HG02623 (cell line): ENCODE results near the gene SMAD1.

ENCODE experiments used
- ATAC-seq: cut with Tn5 transposase; IDR thresholded peaks from one replicate; pipeline ENCODE4 v1.9.1; 2021; ENCODE audit warnings: moderate library complexity; ENCODE audit not compliant: unreplicated experiment

Gene SMAD1

GRCh38 chr4:145481164-145481941 lies at the start of gene SMAD1:
Gene SMAD1, plus strand, starts transcription at chr4:145481853. Its CDS starts 32,761 bp downstream, at chr4:145514614.
- ATAC-seq: peak; percentile 49

DNA sequence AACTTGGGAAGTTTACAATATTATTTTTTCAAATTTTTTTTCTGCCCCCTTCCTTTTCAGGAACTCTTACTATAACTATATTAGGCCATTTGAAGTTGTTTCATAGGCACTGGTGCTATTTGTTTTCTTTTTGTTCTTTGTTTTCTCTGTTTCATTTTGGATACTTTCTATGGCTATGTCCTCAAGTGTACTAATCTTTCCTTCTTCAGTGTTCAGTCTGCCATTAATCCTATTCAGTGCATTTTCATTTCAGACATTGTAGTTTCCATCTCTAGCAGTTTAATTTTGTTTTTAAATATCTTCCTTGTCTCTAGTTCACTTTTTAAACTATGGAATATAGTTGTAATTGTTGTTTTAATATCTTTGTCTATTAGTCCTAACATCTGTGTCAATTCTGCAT lies 48.0 kb upstream of the SMAD1 start:
- ATAC-seq: no peak

- no peak for ATAC-seq
Measured at GRCh38 chr4:145435646-145436045, 46.0 kb upstream of the SMAD1 start.

DNA sequence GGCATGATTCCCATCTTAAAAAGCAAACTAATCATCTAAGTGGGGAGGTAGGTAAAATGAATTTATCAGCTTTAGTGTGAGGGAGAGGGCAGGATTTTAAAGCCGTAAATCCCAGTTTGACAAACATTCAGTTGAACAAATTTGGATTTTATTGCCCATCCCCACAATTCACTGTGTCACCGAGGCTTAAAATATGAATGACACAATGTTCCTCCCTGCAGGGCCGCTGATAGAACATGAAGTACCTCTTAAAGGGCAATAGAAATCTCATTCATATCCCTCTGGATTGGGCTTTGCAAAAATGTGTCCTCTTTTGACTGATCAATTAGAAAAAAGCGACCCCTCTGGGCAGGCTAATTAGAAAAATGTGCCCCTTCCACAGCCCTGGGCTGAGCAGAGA lies 45.5 kb upstream of the SMAD1 start:
- ATAC-seq: no peak

GRCh38 chr4:145436796-145437195 lies 44.9 kb upstream of the SMAD1 start:
- no peak for ATAC-seq

DNA sequence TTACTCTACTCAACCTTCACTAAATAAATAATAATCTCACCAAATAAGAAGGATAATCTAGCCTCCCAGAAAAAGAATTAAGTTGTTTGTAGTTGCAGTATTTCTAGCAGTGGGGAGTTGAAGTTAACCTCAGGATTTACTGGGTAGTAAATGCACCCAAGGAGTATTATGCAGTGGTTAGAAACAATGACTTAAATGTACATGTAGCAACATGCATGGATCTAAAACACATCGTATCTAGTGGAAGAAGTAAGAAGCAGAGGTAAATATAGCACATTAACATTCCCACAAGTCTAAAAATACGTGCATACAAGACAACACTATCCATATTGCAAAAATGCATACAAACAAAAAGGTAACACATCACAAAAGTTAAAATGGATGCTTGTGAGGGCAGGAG lies 44.2 kb upstream of the SMAD1 start:
- ATAC-seq: no peak

DNA sequence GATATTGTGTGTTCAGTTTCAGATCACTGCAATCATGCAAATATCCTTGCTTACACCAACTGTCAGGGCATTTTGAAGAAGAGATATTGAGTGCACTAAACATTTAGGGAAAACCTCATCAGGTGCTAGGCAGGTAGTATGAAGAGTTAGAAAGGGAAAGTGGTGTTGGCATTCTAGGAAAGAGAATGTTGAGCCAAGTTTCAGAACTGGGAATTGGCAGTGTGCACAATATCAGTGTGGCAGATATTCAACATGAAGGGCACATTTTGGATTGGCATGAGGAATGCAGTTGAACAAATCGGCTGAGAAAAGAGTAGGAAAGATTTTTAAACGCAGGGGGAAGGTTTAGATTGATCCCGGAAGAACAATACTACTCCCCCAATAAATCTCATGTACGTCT lies 43.4 kb upstream of the SMAD1 start:
- no peak for ATAC-seq

DNA sequence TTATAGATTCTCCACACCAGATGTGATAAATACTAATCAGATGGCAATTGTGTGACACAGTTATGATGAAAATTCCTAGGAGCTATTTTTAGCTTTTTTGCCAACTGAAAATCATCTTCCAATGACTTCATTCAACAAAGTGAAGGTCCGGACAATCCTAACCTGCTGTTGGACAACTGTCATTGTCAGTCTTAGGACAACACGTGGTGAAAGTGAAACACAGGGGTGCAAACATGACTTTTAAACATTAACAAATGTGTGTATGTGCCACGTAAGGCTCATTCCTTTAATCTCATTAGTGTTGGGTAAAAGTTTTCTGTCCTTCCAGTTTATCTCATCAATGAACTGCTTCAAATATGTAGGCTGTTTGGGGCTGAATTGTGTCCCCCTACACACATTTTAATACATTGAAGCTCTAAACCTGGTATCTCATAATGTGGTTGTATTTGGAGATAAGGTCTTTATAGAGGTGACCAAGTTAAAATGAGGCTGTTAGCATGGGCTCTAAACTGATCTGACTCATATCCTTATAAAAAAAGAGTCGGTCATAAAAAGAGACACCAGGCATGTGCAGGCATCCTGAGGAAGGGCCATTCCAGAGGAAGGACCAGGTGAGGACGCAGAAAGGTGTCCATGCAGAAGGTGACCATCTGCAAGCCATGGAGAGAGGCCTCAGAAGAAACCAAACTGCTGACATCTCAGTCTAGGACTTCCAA lies 41.2 kb upstream of the SMAD1 start:
- no peak for ATAC-seq

GRCh38 chr4:145446184-145446583 lies 35.5 kb upstream of the SMAD1 start:
- ATAC-seq: peak; percentile 80

DNA sequence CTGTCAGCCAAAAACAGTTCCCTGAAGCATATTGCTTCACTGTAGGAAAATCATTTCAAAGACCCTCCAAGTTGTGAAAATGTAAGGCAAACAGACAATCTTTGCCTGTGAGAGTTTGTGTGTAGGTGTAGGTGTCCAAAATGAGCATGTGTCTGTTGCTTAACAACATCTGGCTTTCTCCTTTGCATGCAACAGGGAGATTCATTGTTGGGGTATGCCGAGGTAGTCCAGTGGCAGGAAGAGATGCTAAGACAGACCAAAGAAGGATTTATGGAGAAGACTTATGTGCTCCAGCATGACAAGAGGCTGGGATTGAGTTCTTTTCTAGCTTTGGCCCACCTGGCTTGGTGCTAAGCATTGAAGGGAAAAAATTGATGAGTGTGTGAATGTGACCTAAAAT lies 29.8 kb upstream of the SMAD1 start:
- ATAC-seq: no peak

DNA sequence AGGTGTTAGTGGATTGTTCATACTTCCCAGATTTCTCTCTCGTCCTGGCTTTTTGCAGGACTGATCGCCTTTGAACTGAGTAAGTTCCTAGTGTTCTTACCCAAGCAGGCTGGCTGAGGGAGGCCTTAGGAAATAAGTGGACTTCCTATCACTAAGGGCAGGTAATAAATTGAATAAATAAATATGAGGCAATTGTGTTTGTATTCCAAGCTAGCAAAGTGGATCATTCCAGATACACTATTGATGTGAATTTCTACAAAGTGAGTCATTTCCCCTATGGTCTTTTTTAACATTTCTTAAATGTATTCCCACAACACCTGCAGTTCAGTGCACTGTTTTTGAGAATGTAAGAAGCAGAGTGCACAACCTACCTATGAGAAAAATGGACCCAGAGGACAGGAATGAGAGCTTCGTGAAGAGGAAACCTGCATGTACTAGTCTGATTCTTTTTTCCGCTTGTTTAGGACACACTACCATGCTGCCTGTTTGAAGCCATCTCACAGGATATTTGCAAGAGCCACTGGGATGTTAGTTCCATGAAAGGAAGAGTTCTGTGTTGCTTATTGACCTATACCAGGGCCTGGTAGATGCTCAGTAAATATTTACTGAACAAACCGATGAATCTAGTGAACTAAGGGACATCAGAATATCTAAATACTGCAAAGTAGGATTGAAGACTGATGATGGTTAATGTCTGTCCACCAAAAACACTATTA lies 29.0 kb upstream of the SMAD1 start:
- no peak for ATAC-seq

DNA sequence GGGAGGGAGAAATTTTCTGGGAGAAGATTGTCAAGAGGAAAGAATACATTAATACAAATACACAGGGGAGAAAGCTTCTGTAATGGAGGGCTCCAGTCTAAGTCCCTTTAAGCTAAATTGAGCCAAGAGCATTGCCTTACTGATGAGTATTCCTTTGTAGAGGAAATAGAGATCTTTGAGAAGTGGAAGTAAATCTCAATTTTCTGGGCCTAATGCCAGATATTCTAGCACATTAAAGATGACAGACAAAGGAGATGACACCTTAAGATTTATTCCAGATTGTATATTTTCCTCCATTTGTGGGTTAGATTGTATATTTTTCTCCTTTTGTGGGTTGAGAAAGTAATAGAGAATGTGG lies 28.5 kb upstream of the SMAD1 start:
- ATAC-seq: no peak

DNA sequence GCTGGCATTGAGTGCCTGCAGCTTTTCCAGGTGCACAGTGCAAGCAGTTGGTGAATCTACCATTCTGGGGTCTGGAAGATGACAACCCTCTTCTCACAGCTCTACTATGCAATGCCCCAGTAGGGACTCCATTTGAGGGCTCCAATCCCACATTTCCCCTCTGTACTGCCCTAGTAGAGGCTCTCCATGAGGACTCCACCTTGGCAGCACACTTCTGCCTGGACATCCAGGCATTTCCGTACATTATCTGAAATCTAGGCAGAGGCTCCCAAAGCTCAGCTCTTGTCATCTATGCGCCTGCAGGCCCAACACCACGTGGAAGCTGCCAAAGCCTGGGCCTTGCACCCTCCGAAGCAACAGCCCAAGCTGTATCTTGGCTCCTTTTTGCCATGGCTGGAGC lies 8.4 kb upstream of the SMAD1 start:
- no peak for ATAC-seq

DNA sequence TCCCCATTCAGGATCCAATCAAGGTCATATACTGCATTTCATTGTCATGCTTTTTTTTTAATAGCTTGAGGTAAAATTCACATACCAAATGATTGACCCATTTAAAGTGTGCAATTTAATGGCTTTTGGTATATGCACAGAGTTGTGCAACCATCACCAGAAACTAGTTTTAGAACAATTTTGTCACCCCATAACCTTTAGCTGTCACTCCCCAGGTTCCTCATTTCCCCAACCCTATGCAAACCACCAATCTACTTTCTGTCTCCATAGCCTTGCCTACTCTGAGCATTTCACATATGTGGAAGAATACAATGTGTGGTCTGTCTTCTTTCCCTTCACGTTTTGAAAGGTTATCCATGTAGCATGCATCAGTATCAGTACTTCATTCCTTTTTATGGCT lies 1.4 kb upstream of the SMAD1 start:
- no peak for ATAC-seq

- no peak for ATAC-seq
Measured at GRCh38 chr4:145481942-145482208, 222 bp downstream of the SMAD1 start.

- peak; percentile 32 for ATAC-seq
Measured at GRCh38 chr4:145482209-145483037, 770 bp downstream of the SMAD1 start.

- no peak for ATAC-seq
Measured at GRCh38 chr4:145483514-145483913, 1.9 kb downstream of the SMAD1 start.

DNA sequence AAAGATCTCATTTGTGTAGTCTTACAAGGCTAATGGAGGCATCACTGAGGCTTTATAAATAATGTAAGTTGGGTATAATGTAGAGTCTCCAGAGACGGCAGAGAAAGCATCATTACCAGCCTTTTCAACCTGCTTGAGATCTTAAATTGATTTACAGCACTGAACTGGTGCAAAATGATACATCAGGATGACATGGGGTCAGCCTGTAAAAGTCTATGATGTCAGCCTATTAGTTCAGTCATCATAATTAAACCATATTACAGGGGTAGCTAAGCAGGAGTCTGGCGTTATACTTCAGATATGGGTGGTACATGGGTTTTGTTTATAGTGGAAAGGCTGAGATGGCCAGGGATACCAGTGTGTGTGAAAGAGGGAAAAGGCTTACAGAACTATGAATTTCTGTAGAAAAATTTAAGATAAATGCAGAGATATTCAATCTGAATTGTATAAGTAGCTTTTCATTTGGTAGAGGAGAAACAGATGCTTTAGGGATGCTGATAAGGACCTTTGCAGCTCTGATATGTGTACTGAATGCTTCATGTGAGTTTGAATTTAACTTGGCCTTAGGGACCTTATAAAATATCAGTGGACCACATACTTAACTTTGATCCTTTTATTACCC lies 2.7 kb downstream of the SMAD1 start:
- ATAC-seq: no peak

- no peak for ATAC-seq
Measured at GRCh38 chr4:145485120-145485519, 3.5 kb downstream of the SMAD1 start.

DNA sequence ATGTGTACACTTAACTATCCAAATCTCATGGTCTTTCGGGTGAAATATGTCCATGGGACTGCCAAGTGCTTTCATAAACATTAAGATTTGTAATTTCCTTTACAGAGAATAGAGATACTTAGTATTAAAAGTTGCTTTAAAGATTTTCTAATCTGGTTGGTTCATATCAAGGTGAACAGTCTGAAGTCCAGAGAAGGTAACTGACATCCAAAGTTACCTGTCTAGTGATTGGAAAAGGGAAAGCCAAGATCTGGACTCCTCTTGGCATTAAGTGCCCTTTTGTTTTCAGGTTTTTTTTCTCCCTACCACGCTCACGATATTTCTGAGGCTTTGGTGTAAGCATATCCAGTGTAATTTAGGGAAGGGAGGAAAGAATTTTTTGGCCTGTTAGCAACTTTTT lies 5.0 kb downstream of the SMAD1 start:
- ATAC-seq: no peak

GRCh38 chr4:145487631-145488030 lies 6.0 kb downstream of the SMAD1 start:
- ATAC-seq: peak; percentile 96
